Testis (tissue), 2 donors: Measurements from ENCODE around the gene OAS2.

Experiments used
- CTCF ChIP-seq, 3 experiments: fragments of 450-650 bp in 2 of 3; fragments of 200-600 bp in 1 of 3; sonication (generic) in 1 of 3; IDR thresholded peaks; one replicate each; pipeline ENCODE4 v1.5.1; 2016 to 2019; ENCODE audit warnings: antibody characterized with exemption in 3 of 3, mild to moderate bottlenecking in 2 of 3, moderate library complexity in 1 of 3
- POLR2A ChIP-seq: fragments of 450-650 bp; IDR thresholded peaks from one replicate; pipeline ENCODE4 v1.6.1; 2017; ENCODE audit warnings: antibody characterized with exemption, mild to moderate bottlenecking, moderate library complexity

GRCh38 chr12:113061061-113061694 lies 82.9 kb downstream of the OAS2 start:
- TF ChIP-seq CTCF (IDR thresholded peaks at IDR 0.05) (no peak), POLR2A (no peak)
